ENCODE measurements around the gene ECHDC1.
"Not testable (repeated sequence)": the region's sequence is repeated elsewhere in the genome, so short reads cannot be mapped to it uniquely, and the experiment has no call there.

The ECHDC1 gene

DNA sequence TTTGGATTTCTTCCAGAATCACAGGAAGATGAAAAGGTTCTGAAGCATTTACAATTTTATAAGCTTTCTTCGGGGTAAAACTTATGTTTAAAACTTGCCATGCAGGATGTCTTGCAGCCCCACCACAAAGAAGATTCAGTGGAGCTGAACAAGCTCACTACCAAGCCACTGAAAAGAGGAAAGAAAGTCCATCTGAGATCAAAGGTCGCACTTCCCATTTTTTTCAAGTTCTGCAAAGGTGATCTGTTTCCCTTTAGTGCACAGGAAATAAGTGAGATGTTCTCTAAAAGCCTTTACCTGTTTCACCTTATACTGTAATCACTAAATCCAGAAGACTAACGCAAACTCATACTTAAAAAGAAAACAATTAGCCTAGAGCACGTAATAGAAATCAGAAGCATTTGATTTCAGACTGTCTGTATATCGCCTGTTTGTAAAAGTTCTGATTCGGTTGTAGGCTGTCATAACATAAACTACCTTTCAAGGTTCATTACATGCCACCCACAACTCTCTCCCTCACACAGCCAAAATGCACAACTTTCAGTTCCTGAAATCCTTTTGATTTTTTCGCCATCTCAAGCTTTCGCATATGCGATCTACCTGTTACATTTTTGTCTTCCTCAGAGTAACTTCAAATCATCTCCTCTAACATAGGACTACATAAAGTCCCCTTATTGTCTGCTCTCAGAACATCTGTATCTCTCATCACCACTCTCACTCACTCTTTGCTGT is 1.8 kb downstream of the ECHDC1 start:
- FAIRE-seq = no peak

DNA sequence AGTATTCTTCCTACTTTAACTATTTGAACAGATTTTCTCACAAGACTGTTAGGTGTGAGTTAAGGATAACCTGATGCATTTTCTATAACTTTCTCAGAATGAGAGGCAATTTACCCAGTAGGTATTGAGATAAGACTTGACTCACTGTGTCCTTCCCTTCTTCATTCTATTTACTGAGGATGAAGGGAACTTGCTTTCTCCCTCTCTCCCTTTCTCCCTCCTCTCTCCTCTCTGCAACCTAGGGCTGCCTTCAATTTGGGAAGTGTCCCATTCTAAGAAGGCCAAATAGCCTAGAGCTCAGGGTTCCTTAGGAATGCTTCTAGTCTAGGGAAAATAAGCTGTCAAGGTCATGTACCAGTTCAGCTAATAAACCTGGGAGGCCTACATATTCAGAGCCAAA is 3.2 kb downstream of the ECHDC1 start:
- no peak for FAIRE-seq

DNA sequence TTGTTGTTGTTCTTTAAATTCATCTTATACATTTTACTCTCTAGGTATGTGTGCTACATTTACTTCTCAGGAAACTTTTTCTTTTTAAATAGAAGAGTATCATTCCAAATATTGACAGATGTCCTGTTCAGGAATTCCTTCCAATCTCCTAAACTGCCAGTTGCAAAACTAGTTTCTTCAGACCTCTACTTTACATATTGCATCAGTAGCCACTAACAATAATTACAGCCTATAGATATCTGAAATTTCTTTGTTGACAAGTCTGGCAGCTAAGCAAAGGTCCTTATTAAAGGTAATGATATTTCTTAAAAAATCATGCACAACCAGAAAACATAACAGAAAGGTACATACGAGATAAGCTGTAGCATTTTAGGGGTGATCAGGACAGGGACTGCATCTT is 4.5 kb downstream of the ECHDC1 start:
- FAIRE-seq = no peak

DNA sequence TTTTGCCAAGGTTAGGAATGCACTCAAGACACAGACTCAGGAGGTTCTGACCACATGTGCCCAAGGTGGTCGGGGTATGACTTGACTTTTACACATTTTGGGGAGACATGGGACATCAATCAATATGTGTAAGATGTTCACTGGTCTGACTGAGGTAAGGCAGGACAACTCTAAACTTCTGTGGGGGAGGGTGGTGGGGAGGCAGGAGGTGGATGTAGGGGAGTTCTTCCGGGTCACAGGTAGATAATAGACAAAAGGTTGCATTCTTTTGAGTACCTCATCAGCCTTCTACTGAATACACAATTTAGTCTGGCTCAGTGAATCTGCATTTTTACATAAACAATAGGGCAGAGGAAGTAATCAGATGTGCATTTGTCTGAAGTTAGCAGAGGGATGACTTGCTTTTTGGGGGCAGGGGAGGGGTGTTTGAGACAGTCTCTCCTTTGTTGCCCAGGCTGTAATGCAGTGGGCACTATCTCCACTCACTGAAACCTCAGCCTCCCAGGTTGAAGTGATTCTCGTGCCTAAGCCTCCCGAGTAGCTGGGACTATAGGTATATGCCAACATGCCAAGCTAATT is 10.9 kb downstream of the ECHDC1 start:
- no peak for FAIRE-seq

DNA sequence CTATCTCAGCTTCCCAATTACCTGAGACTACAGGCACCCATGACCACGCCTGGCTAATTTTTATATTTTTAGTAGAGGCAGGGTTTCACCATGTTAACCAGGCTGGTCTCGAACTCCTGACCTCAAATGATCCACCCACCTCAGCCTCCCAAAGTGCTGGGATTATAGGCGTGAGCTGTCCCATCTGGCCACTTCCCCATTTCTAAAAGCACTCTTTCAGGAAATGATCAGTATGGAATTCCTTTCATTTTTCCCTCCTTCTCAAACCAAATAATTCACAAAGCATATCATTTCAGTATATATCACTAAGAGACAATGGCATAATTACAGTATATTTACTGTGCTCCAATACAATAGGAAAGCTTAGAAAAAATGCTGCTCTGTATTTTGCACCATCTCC is 12.2 kb downstream of the ECHDC1 start:
- not testable (repeated sequence) for FAIRE-seq

DNA sequence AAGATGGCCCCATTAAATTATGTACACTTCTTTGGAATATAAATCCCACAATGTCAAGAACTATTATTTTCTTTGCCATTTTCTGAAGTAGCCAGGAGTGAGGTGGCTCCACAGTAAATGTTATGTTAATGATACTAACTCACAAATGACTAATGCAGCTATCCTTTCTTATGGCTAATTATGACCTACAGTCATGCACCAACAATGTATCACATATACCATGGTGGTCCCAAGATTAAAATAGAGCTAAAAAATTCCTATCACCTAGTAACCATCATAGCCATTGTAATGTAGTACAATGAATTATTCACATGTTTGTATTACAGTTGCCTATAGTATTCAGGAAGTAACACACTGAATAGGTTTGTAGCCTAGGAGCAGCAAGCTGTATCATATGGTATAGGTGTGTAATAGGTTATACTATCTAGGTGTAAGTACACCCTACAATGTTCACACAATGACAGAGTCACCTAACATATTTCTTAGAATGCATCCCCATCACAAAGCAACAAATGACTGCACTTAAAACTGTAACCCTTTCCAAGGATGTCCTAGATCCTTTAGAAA is 15.3 kb downstream of the ECHDC1 start:
- no peak for FAIRE-seq

DNA sequence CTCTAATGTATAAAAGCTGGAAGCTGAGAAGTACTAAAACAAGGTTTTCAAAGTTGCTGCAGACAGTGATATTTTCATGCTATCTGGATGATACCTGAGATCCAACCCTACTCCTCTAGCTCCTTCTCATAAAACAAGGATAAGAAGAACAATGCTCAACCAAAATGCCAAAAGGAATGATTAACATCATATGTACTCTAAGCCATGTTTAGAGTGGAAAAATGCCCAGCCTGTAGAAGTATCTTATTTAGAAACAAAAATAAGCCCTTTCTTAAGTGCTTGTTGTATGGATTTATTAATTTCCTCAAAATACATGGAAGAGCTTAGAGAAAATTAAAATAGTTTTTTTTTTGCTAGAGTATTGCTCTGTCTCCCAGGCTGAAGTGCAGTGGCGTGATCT is 23.7 kb downstream of the ECHDC1 start:
- no peak for FAIRE-seq

DNA sequence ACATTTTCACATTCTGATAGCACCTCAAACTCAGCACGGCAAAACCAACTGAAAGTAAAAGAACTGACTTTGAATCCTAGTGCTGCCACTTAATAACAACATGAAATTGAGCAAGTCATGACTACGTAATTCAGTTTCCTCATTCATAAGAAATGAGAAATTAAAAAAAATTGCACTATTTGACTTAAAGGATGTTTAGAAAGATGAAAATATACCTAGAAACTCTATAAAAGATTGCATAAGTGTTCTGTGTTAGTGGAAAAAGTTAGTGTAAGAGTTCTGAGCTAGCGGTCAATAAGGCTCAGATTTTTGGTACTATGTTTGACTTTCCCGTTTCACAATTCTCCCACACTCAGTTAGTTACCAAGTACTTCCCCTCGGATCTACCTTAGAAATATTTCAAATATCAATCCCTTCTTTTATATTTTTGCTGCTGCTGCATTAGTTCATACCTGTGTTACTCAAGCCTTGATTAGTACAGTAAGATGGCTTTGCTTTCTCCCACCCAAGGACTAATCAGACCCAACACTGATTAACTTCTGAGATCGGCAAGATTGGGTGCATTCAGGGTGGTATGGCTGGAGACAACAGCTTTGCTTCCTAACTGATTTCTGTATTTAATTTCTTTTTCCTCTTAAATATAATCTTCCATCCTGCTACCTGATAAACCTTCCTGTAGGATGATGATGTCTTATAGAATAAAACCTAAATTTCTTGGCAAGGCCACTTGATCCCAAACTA is 25.9 kb downstream of the ECHDC1 start:
- no peak for FAIRE-seq

DNA sequence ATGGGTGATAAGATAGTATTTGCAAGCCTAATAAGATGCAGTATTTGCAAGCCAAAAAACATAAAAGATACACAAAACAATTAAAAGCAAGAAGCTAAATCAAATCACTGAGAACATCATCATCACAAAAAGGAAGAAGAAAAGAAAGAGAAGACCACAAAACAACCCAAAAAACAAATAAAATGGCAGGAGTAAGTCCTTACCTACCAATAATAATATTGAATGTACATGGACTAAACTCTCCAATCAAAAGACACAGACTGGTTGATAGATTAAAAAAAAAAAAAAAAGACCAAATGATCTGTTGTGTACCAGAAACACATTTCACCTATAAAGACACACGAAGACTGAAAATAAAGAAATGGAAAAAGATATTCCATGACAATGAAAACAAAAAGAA is 37.7 kb downstream of the ECHDC1 start:
- peak; percentile 60 for FAIRE-seq

DNA sequence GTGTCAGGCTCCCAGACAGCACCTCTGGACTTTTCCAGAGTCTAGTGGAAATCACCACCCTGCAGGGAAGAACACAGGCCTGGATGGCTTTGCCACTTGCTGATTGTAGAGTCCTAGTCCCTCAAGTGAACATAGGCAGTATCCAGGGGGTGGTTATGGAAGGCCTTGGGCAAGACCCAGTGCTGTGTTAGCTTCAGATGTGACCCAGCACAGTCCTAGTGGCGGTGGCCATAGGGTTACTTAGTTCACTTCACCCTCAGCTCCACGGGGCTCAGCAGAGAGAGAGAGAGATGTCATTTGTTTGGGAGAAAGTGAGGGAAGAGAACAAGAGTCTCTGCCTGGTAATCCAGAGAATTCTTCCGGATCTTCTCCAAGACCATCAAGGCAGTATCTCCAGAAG is 39.5 kb downstream of the ECHDC1 start:
- FAIRE-seq = no peak

DNA sequence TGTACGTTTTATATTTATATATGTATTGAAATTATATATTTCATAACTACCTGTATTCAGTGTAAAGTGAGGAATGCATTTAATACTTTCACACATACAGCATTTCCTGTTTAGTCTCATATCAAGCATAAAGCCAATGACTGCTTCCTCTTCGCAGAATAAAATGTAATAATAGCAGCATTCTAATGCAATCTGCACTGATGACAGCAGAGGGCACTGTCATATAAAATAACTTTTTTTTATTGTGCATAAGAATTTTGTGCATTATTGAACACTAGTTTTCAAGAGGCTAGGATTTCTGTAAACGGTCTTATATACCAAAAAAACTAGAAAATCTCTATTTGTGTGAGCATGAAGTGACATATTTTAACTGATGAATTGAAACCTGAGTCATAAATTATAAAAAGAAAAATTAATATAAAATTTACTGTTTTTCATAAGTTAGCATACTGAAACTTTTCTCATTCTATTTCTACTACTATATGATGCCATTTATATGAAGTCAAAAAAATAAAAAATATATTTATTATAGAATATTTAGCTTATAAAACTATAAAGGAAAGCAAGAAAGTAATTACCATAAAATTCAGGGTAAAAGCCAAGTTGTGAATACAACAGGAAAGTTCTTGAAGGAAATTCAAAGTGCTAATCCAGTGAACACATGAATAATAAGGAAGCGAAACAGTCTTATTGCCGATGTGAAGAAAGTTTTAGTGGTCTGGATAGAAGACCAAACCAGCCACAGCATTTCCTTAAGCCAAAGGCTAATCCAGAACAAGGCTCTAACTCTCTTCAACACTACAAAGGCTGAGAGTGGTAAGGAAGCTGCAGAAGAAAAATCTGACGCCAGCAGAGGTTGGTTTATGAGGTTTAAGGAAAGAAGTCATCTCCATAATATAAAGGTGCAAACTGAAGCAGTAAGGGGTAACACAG is 40.4 kb downstream of the ECHDC1 start:
- FAIRE-seq = peak; percentile 92

DNA sequence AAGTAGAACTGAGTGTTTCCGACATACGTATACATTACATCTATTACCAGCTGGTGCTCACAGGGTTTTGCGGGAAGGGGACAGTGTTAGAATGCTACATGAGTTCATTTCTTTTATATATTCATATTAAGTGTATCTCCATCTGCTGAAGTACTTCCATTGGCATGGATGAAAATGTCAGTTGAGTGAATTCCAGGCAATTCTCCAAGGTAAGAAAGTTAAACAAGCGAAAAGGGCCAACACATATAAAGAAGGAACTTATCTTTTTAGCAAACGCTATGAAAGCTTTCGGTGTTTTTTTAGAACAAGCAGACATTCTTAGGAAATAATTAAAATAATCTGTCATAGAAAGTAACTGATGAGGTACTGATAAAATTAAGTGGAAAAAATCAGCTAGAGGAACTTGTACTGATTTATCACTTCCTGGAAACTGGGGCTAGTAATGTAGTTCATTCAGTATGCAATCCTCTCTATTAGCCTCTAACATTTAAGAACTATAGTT is 42.2 kb downstream of the ECHDC1 start:
- FAIRE-seq = no peak

DNA sequence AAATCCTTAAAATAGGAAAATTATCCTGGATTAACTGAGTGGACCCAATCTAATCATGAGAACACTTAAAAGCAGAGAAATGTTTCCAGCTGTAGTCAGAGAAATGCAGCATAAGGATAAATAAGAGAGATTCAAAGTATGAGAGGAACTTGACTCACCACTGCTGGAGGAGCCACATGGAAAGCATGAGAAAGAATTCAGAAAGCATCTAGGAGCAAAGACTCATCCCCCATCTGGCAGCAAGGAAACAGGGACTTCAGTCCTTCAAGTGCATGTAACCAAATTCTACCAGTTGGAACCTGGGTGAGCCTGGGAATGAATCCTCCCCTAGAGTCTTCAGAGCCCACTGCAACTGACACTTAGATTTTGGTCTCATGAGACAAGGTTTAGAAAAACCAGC is 43.0 kb downstream of the ECHDC1 start:
- FAIRE-seq = no peak

DNA sequence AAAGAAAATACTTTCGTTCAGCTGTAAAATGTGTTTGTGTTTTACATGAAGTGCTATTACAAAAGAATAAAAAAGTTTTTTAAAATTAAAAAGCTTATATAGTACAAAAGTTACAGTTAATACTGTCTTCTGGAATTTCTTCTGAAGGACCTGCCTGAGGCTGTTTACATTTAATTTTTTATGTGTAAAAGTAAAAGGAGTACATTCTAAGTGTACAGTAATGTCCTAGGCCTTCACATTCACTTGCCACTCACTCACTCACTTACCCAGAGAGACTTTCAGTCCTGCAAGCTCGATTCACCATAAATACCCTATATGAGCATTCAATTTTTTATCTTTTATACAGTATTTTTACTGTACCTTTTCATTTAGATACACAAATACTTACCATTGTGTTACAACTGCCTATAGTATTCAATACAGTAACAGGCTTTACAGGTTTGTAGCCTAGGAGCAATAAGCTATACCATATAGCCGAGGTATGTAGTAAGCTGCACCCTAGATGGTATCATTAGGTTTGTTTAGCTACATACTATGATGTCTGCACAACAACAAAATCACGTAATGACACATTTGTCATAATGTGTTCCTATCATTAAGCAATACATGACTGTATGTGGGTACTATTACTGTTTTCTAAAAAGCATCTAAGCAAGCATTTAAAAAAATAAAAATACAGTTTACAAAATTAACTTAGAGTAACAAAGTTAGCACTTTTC is 43.7 kb downstream of the ECHDC1 start:
- no peak for FAIRE-seq

DNA sequence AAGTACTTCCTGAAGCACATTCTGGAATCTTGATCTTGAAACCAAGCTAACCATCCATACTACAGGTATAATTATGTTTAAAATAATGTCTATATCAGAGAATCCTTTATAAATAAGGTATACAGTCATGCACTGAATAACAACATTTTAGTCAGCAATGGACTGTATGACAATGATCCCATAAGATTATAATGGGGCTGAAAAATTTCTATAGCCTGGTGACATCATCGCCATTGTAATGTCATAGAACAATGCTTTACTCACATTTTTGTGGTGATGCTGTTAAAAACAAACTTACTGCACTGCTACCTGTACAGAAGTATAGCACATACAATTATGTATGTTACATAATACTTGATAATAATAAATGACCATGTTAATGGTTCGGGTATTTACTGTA is 44.9 kb downstream of the ECHDC1 start:
- FAIRE-seq = no peak

DNA sequence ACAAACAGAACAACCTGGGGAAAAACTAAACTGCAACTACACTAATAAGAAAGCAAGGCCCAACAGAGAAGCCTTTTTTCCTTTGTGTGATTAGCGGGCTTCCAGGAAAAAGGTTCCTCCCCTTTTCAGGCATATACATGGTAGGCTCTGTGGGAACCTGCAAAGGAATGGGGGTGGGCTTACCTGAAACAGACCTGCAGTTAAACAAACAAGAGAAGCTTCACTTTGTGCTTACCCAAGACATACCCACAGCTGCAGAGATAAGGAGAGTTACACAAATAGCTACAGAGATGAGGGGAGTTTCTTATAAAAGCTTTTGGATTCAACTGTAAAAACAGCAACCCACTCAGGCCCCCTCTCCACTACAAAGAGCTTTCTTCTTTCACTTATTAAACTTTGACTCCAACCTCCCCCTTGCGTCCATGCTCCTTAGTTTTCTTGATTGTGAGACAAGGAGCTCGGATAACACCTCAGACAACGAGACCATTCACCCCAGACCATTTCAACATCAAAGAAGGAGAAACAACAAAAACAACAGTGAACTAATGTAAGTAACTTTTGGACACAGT is 45.8 kb downstream of the ECHDC1 start:
- FAIRE-seq = no peak

DNA sequence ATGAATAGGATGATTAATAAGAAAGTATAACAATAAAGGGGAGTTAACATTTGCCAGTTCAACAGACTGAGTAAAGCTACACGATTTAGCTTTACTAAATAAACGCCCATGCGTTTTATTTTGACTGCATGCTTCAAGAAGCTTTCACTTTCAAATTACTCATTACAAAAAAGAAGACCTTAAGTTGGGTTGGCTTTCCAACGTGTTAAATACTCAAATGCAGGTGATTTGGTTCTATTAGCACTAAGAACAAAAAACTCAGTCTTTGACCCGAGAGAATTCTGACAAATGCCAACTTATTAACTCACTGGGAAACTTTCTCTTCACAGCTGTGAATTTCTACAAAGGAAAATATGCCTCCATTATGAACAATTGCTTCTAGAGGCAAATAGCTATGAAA is 51.9 kb downstream of the ECHDC1 start:
- FAIRE-seq = no peak

DNA sequence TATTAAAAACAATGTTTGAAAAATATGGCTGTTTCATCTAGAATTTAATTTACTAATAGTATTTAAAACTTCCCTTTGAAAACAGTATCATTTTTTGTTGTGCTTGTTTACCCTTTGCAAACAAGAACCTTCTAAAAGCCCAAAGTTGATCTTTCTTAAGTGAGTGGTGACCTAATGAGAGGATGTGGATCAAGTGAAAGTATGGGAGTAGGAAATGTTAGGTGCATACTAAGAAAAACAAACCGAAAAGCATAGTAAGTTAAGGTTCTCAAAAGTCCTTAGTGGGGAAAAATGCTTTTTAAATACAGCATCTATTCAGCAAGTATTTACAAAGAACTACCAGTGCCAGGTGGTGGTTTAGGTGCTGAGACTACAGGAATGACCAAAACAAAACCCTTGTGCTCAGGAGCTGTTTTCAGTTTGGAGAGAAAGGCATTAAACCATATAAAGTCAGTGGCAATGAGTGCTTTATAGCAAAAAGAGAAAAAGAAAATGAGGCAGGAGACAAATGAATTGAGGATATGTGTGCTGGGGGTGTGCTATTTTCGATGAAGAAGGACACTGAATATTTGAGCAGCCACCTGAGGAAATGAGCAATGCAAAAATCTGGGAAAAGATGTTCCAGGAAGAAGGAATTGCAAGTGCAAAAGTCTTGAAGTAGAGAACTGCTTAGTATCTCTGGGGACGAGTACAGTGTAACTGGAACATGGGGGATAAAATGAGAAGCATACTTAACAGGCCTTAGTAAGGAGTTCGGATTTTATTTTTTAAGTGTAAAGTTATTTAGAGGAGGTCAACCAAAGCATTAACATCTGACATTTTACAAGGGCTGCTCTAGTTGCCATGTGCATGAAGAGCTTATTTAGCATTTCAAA is 52.8 kb downstream of the ECHDC1 start:
- no peak for FAIRE-seq

DNA sequence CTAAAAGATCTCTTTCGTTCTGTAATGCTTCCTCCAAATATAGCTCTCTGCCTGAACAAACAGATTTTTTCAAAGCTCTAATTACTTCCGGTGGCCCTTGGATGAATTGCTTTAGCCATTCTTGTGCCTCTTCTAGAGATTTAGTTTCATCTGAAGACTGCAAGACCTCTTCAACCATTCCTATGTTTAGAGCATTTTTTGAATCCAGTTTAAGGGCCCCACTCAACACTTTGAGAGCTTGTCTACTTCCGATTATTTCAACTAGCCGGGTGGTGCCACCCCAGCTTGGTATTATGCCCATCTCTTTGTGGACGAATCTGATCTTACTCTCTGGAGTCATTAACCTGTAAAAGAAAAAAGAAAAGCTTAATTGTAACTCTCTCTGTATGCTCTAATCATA is 53.5 kb downstream of the ECHDC1 start:
- FAIRE-seq = no peak

DNA sequence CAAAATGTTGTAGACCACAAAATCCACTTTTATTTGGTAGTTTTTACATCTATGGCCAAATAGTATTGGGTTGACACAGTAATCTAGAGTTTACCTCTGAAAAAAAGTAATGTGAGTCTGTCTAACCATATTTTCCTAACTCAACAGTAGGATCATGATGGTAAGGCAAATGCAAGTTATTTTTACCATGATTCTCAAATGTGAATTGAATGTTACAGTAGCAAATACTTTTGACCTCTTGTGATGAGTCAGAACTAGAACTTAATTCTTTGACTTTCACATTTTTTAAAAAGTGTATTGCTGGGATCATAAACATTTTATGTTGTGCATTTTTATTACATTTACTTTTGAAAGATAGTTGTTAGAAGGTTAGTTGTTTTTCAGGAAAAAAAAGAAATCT is 54.7 kb downstream of the ECHDC1 start:
- no peak for FAIRE-seq
